Adrenal gland (tissue), 5 donors: Measurements from ENCODE around the gene CTSZ.

ENCODE experiments used
- POLR2A ChIP-seq, 2 donors: fragments of 450-650 bp; IDR thresholded peaks; one replicate each; pipeline ENCODE4 v1.6.1; 2017; ENCODE audit warnings: antibody characterized with exemption in 2 of 2, mild to moderate bottlenecking in 2 of 2, moderate library complexity in 1 of 2
- TF ChIP-seq, protein P1 (sequence below), 6 experiments: fragments of 450-650 bp in 4 of 6; fragments of 200-600 bp in 2 of 6; sonication (generic) in 1 of 6; IDR thresholded peaks; 1 replicate in 5 of 6; 2 replicates in 1 of 6; pipeline versions ENCODE4 v1.5.1 to v1.8.0; 2016 to 2021; ENCODE audit warnings: antibody characterized with exemption in 6 of 6, mild to moderate bottlenecking in 2 of 6, moderate library complexity in 1 of 6
- donor health status: DM: no; HTN: no; CAD: no.

DNA sequence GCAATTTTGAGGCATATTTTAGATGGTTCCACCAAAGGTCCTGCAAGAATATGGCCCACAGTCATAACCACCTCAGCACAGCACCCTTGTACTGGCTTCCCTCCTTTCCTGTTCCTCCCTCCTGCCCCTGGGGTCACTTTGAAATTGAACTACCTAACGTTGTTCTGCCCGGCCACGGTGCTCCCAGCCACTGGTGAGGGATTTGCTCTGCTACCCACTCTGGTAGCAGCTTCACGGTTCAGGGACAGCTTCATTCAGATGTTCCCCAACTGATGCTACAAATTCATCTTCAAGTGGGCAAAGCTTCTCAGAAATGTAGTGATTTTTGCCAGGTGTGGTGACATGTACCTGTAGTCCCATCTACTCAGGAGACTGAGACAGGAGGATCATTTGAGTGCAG is 33.9 kb downstream of the CTSZ start:
- no peak for TF ChIP-seq POLR2A (IDR thresholded peaks at IDR 0.05)
- TF ChIP-seq, protein P1, sequence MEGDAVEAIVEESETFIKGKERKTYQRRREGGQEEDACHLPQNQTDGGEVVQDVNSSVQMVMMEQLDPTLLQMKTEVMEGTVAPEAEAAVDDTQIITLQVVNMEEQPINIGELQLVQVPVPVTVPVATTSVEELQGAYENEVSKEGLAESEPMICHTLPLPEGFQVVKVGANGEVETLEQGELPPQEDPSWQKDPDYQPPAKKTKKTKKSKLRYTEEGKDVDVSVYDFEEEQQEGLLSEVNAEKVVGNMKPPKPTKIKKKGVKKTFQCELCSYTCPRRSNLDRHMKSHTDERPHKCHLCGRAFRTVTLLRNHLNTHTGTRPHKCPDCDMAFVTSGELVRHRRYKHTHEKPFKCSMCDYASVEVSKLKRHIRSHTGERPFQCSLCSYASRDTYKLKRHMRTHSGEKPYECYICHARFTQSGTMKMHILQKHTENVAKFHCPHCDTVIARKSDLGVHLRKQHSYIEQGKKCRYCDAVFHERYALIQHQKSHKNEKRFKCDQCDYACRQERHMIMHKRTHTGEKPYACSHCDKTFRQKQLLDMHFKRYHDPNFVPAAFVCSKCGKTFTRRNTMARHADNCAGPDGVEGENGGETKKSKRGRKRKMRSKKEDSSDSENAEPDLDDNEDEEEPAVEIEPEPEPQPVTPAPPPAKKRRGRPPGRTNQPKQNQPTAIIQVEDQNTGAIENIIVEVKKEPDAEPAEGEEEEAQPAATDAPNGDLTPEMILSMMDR (IDR thresholded peaks at IDR 0.05), result no peak
